ENCODE measurements around the gene GABRD. TPM values are rescaled to one million over a fixed set of nuclear protein-coding genes. Genes with fewer than 3 reads are reported as not detected.

GABRD gene
- total and polyA plus RNA-seq, 2 experiments from 2014 or later = 2.1 to 5.1 TPM

DNA sequence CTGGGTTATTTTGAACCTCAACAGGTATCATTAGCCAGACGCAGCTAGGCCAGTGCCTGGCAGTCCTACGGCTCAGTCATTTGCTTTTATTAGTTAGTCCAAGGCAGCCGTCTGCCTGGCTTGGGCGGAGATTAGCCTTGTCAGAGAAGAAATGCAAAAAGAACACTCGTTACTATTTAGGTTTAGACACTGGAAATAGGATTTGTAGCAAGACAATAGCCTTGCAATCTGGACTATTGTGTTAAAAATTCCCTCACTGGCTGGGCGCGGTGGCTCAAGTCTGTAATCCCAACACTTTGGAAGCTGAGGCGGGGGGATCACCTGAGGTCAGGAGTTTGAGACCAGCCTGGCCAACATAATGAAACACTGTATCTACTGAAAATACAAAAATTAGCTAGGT, 20.1 kb downstream of the GABRD start (continued):
- TF ChIP-seq, protein P1, sequence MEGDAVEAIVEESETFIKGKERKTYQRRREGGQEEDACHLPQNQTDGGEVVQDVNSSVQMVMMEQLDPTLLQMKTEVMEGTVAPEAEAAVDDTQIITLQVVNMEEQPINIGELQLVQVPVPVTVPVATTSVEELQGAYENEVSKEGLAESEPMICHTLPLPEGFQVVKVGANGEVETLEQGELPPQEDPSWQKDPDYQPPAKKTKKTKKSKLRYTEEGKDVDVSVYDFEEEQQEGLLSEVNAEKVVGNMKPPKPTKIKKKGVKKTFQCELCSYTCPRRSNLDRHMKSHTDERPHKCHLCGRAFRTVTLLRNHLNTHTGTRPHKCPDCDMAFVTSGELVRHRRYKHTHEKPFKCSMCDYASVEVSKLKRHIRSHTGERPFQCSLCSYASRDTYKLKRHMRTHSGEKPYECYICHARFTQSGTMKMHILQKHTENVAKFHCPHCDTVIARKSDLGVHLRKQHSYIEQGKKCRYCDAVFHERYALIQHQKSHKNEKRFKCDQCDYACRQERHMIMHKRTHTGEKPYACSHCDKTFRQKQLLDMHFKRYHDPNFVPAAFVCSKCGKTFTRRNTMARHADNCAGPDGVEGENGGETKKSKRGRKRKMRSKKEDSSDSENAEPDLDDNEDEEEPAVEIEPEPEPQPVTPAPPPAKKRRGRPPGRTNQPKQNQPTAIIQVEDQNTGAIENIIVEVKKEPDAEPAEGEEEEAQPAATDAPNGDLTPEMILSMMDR (conservative IDR thresholded peaks at IDR 0.05; ENCODE audit: low read depth in 2 of 2) = no peak

DNA sequence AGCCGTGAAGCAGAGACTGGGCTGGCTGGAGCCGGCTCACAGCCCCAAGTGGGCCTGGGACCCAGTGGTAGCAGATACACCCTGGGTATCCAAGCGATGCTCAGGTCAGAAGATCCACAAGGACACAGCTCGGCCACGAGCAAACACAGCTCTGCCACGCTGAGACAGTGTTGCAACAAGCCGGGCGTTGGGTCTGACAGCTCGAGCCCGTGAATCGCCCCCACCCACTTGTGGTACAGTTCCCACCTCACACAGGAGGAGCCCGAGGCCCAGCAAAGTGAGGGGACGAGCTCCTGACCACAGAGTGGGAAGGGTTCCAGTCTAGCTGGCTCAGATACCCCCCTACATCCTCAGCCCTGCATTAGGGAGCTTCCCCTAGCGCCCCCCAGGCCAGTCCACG, 22.2 kb downstream of the GABRD start:
- no peaks in the 10 kb centered on the region for H4K20me1 ChIP-seq (replicated peaks; ENCODE audit: insufficient read depth)
- Mint-ChIP-seq H3K27me3 (ENCODE audit: insufficient read depth, low read depth, poor library complexity) (peaks cover 18% of the 10 kb centered on the region), H3K4me3 (no peak overlapping the region), H3K4me1 (no peaks in the 10 kb centered on the region; the same call in 2 of the 3 replicates), H3K36me3 (ENCODE audit: low read depth) (no peaks in the 10 kb centered on the region; the same call in 2 of the 3 replicates), H3K27ac (no peak overlapping the region), H3K9me3 (no peaks in the 10 kb centered on the region; the same call in 2 of the 3 replicates)
- TF ChIP-seq, protein P2, sequence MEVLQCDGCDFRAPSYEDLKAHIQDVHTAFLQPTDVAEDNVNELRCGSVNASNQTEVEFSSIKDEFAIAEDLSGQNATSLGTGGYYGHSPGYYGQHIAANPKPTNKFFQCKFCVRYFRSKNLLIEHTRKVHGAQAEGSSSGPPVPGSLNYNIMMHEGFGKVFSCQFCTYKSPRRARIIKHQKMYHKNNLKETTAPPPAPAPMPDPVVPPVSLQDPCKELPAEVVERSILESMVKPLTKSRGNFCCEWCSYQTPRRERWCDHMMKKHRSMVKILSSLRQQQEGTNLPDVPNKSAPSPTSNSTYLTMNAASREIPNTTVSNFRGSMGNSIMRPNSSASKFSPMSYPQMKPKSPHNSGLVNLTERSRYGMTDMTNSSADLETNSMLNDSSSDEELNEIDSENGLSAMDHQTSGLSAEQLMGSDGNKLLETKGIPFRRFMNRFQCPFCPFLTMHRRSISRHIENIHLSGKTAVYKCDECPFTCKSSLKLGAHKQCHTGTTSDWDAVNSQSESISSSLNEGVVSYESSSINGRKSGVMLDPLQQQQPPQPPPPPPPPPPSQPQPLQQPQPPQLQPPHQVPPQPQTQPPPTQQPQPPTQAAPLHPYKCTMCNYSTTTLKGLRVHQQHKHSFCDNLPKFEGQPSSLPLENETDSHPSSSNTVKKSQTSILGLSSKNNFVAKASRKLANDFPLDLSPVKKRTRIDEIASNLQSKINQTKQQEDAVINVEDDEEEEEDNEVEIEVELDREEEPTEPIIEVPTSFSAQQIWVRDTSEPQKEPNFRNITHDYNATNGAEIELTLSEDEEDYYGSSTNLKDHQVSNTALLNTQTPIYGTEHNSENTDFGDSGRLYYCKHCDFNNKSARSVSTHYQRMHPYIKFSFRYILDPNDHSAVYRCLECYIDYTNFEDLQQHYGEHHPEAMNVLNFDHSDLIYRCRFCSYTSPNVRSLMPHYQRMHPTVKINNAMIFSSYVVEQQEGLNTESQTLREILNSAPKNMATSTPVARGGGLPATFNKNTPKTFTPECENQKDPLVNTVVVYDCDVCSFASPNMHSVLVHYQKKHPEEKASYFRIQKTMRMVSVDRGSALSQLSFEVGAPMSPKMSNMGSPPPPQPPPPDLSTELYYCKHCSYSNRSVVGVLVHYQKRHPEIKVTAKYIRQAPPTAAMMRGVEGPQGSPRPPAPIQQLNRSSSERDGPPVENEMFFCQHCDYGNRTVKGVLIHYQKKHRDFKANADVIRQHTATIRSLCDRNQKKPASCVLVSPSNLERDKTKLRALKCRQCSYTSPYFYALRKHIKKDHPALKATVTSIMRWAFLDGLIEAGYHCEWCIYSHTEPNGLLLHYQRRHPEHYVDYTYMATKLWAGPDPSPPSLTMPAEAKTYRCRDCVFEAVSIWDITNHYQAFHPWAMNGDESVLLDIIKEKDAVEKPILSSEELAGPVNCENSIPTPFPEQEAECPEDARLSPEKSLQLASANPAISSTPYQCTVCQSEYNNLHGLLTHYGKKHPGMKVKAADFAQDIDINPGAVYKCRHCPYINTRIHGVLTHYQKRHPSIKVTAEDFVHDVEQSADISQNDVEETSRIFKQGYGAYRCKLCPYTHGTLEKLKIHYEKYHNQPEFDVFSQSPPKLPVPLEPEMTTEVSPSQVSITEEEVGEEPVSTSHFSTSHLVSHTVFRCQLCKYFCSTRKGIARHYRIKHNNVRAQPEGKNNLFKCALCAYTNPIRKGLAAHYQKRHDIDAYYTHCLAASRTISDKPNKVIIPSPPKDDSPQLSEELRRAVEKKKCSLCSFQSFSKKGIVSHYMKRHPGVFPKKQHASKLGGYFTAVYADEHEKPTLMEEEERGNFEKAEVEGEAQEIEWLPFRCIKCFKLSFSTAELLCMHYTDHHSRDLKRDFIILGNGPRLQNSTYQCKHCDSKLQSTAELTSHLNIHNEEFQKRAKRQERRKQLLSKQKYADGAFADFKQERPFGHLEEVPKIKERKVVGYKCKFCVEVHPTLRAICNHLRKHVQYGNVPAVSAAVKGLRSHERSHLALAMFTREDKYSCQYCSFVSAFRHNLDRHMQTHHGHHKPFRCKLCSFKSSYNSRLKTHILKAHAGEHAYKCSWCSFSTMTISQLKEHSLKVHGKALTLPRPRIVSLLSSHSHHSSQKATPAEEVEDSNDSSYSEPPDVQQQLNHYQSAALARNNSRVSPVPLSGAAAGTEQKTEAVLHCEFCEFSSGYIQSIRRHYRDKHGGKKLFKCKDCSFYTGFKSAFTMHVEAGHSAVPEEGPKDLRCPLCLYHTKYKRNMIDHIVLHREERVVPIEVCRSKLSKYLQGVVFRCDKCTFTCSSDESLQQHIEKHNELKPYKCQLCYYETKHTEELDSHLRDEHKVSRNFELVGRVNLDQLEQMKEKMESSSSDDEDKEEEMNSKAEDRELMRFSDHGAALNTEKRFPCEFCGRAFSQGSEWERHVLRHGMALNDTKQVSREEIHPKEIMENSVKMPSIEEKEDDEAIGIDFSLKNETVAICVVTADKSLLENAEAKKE (CRISPR knock-in tag; IDR thresholded peaks at IDR 0.05) = no peak
- TF ChIP-seq EZH2 (IDR thresholded peaks at IDR 0.05; ENCODE audit: low read depth, unreplicated experiment) (no peak), STAT1 (IDR thresholded peaks at IDR 0.05; ENCODE audit: unreplicated experiment) (no peak), EZH2phosphoT487 (IDR thresholded peaks at IDR 0.05; ENCODE audit: unreplicated experiment) (no peak), ZNF114 (CRISPR knock-in tag; IDR thresholded peaks at IDR 0.05) (no peak), CREB1 (CRISPR knock-in tag; IDR thresholded peaks at IDR 0.05; ENCODE audit: low read depth) (no peak), ZNF331 (CRISPR knock-in tag; IDR thresholded peaks at IDR 0.05; ENCODE audit: low read depth) (no peak), NANOG (IDR thresholded peaks at IDR 0.05; ENCODE audit: borderline replicate concordance) (no peak), JUNB (IDR thresholded peaks at IDR 0.05; ENCODE audit: unreplicated experiment) (no peak)
- TF ChIP-seq, protein P1 (conservative IDR thresholded peaks at IDR 0.05; ENCODE audit: low read depth in 2 of 2) = no peak
- TF ChIP-seq, protein P3, sequence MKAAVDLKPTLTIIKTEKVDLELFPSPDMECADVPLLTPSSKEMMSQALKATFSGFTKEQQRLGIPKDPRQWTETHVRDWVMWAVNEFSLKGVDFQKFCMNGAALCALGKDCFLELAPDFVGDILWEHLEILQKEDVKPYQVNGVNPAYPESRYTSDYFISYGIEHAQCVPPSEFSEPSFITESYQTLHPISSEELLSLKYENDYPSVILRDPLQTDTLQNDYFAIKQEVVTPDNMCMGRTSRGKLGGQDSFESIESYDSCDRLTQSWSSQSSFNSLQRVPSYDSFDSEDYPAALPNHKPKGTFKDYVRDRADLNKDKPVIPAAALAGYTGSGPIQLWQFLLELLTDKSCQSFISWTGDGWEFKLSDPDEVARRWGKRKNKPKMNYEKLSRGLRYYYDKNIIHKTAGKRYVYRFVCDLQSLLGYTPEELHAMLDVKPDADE (IDR thresholded peaks at IDR 0.05) = no peak
- H3K4me3 ChIP-seq = no peak overlapping the region
- H2AFZ ChIP-seq = no peak overlapping the region
- ATAC-seq = no peak
- no peaks in the 10 kb centered on the region for H3K9me2 ChIP-seq (ENCODE audit: insufficient read depth)
- H3F3A ChIP-seq (replicated peaks; ENCODE audit: low read depth) = 0 out of 2 replicates have a peak, but pooled peaks cover 5% of the 10 kb centered on the region
- no peak overlapping the region for H3K27ac ChIP-seq (ENCODE audit: low read depth)
- H3K79me2 ChIP-seq (replicated peaks; ENCODE audit: insufficient read depth) = no peaks in the 10 kb centered on the region
- DNase-seq (ENCODE audit: low spot score) = no peak
- H3K27me3 ChIP-seq (ENCODE audit: insufficient read depth) = no peaks in the 10 kb centered on the region
- H3K4me2 ChIP-seq = no peak overlapping the region
- no peaks in the 10 kb centered on the region; the same call in 1 of the 2 replicates for H3K4me1 ChIP-seq (ENCODE audit: insufficient read depth)
- no peaks in the 10 kb centered on the region for H3K36me3 ChIP-seq (ENCODE audit: insufficient read depth)
